Dedifferentiated amniotic fluid mesenchymal stem cell (primary cell): Measurements from ENCODE around the gene CCNT2.
"Not testable (repeated sequence)": the region's sequence is repeated elsewhere in the genome, so short reads cannot be mapped to it uniquely, and the experiment has no call there.

Experiments
- DNase-seq: peaks from one replicate; pipeline ENCODE4 v3.0.0-alpha.2; 2016; ENCODE audit errors: extremely low spot score

CCNT2 gene

DNA sequence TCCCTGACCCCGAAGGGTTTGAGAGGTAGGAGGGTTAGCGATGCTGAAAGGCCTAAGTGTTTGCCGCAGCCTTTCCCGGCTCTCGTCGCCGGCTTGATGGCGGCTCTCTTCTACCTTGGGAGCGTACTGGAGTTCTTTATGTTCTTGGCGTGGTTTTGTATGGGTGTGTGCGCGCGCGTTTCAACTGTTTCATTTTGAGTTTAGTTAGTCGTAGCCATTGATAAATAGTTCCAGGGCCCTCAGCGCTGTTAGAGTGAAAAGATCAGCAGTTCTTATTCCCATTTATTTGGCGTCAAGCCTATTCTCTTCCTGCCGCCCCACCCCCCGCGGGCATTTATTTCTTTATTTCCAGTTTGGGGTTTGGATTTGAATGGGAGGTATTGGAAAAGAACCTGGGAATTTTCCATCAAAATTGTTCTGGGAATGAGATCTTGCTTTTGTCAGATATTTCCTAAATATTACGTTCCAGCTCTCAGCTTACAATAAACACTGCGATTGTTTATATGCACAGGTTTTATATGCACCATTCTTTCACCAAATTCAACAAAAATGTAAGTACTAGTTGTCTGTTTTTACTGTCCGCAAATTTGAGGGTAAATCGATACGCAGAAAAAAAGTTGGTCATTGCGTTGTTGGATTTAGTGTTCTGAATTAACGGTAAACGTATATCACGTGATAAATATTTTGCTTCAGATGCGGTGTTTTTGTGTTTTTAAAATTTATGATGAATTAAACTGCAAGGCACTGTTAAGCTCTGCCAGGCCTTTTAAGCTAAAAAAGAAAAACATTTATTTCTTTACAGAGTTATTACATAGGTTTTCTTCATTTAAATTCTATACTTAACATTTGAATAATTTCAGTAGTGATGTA is 954 bp downstream of the CCNT2 start:
- no peak for DNase-seq

DNA sequence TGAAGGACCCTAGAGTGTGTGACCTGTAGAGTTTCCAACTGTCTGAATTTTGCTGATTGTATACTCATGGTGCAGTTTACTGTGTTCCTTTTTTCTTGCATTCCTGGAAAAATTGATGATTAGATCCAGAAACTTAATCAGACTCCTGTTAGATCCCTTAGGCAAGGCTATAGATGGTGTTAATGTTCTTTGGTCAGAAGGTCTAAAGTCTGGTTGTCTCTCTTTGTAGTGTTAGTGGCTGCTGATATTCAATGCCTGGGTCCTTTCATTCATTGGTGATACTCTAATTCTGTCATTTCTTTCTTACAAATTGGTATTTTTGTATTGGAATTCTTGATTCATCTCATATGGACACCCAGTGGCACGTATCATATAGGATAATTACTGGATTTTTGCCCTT is 6.3 kb downstream of the CCNT2 start:
- DNase-seq = no peak

DNA sequence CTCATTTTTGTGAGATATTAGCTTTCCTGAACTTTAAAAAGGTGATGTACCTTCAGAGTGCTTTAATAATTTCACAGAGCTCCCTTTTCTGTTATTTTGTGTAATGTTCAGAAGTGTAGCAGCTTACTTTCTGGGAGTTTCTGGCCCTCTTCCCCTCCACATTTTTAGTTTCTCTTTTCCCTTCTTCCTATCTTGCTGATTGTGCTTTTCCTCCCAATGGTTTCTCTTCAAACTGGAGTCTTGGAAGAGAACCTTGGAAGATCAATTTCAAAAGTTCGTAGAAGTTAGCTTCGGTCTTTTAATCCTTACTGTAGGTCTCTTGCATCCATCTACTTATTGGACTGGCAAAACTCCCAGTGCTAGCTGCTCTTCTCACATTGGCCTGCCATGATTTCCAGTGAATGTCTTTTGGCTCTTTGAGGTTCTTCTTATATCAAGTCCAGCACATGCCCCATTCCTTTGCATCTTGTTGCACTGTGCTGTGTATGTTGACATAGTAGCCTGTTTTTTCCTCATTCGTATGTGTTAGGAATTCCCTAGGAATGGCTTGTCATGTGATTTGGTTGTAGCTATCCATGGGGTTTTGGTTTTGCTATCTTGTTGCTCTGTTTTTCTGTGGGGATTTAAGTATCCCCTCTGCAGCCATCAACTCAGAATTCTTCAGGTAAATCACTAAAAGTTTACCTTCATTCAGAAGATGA is 7.8 kb downstream of the CCNT2 start:
- no peak for DNase-seq

- DNase-seq = no peak
Measured at GRCh38 chr2:134927195-134927594, 8.6 kb downstream of the CCNT2 start.

- DNase-seq = no peak
Measured at GRCh38 chr2:134932864-134933526, 14.4 kb downstream of the CCNT2 start.

DNA sequence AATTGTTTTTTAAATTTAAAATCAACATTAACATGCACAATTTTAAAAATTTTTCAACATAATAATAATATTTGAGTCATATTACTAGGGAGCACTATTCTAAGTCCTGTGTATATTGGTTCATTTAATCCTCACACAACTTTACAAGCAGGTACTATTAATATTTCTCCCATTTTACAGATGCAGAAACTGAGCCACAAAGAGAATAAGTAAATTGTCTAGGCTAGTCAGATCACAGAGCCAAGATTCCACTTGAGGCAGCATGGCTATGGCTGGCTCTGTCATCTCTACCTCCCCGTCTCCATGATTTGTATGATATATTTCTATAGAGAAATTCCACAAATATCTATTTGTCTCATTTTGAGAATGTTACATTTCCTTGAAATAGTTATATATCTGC is 15.1 kb downstream of the CCNT2 start:
- DNase-seq = no peak

DNA sequence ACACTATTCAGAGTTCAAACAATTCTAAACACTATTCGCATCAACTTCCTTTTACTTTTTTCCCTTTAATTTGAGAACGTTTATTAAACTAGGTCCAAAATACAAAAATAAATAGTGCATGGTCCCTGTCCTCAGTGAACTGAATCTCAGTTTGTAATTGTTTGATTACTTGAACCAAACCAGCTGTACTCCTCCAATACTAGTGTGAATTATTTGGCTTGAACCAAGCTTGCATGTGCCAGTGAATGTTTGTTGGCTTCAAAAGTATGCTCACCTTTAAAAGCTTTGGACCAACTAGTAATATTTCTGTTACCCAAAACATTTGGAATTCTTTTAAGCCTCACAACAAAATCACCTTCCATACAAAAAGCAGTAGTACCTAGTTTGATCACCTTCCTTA is 15.5 kb downstream of the CCNT2 start:
- no peak for DNase-seq

DNA sequence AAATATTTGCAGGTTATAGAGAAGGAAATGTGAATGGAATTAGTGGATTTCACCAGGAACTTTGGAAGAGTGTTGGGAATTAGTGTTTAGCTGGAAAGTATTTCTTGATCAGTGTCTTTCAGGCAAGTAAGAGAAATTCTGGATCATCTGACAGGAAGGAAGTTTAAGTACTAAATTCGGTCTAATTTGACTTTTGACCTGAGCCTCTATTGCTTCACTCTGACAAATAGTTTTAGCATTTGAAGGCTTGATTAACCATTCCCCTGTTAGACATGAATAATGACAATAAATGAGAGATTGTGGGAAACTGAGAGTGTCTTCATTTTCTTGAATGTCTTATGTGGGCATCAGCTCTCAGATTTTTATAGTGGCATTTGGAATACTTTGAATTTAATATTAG is 16.0 kb downstream of the CCNT2 start:
- no peak for DNase-seq

DNA sequence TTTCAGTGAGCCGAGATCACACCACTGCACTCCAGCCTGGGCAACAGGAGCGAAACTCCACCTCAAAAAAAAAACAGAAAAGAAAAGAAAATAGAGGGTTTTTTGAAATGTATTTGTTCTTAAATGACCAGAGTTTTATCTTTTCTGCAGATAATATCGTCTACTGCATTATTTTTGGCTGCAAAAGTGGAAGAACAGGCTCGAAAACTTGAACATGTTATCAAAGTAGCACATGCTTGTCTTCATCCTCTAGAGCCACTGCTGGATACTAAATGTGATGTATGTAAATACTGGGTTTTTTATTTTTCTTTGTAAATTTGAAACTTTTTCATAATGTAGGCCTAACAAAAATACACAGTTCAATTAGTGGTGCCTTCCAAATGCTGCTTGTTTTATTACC is 18.1 kb downstream of the CCNT2 start:
- DNase-seq = no peak

DNA sequence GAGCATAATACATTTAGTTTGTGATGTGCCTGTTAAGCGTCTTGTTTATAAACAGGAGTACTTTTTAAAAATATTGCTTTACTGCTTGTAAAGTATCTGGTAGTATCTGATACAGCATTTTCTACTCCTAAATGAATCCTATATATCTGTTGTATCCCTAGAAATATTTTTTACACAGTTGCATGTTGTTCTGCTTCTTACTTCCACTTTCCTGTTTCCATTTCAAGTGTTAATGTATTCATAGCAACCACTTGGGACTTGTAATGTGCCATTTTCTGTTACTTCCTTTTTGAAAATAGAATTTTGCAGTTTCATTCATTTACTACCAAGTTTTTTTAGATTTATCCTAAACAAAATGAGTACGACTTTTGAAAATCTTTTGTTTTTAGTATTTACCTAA is 24.9 kb downstream of the CCNT2 start:
- DNase-seq = no peak

GRCh38 chr2:134944975-134945374 is 26.4 kb downstream of the CCNT2 start:
- no peak for DNase-seq

- no peak for DNase-seq
Measured at GRCh38 chr2:134946073-134946472, 27.5 kb downstream of the CCNT2 start.

DNA sequence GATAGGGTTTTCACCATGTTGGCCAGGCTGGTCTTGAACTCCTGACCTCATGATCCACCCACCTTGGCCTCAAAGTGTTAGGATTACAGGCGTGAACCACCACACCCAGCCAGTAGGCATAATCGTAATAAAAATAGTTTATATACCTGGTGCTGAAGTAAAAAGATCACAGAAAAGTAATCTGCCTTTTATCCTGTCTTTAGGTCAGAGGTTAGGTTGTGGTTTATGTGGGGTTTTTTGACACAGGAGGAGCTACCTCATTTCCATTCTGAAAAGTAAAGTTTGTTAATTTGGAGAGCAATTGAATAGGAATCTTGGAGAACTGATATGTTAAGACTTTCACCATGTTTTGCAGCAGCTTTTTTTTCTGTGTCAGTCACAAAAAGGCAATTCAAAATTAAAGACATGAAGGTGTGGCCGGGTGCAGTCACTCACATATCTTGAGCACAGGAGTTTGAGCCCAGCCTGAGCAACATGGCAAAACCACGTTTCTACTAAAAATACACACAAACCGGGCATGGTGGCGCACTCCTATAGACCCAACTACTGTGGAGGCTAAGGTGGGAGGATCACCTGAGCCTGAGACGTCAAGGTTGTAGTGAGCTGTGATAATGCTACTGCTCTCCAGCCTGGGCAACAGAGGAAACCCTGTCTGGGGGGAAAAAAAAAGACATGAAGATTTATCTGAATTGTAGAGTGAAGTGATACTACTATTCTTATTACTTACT is 31.5 kb downstream of the CCNT2 start:
- no peak for DNase-seq

- DNase-seq = no peak
Measured at GRCh38 chr2:134950886-134951285, 32.3 kb downstream of the CCNT2 start.

GRCh38 chr2:134952608-134953007 is 34.0 kb downstream of the CCNT2 start:
- DNase-seq = peak; percentile 38

GRCh38 chr2:134954065-134954464 is 35.4 kb downstream of the CCNT2 start:
- DNase-seq = no peak

DNA sequence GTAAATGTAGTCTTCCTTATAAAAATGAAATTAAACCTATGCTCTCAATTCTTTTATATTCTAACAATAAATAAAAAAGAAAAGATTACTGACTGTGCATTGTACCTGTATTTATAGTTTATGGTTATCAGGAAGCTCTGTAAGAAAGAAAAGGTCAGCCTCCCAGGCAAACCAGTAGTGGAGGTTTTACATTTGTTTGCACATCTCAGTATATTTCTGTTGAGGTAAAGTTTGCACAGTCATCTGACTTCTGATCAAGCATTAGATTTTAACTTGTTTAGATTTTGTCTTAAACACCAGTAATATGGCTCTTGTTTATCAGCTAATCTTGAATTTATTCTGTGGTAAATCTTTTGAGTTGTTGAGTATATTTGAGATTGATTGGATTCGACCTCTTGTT is 37.1 kb downstream of the CCNT2 start:
- DNase-seq = no peak

DNA sequence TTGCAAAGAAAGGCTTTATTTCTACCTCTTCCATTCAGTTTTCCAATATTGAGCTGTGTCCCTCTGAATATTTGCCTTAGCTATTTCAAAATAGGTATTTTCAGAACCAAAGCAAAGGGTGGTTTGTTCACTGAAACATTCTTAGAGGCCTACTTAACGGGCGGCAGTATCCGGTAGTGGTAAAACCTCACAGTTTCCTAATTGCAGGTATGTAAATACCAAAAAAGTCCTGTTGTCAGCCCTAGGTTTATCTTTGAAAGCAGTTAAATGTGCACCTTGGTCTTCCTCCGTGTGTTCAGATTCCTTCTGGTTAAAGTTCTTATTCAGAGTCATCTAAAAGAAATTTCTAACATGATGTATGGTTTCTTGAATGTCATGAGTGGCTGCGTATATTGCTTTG is 38.9 kb downstream of the CCNT2 start:
- DNase-seq = no peak

- not testable (repeated sequence) for DNase-seq
Measured at GRCh38 chr2:134967166-134967565, 48.5 kb downstream of the CCNT2 start.

GRCh38 chr2:134973241-134974138 is 54.9 kb downstream of the CCNT2 start:
- no peak for DNase-seq
